ENCODE results near the gene VSTM4. TPM values are rescaled to one million over a fixed set of nuclear protein-coding genes. Genes with fewer than 3 reads are reported as not detected.

VSTM4 gene
- total RNA-seq, 1 experiment from 2014 or later = not detected

GRCh38 chr10:49109669-49110340 lies 5.5 kb downstream of the VSTM4 start:
- Histone ChIP-seq H4K20me1 (ENCODE audit: insufficient read depth) (no peaks in the 10 kb centered on the region), H3K36me3 (ENCODE audit: low read depth) (no peaks in the 10 kb centered on the region), H2AFZ (no peak overlapping the region), H3K27ac (no peak overlapping the region), H3K4me1 (replicated peaks; ENCODE audit: insufficient read depth) (no peaks in the 10 kb centered on the region), H3K4me3 (no peak overlapping the region), H3F3A (ENCODE audit: insufficient read depth, low read depth) (no peaks in the 10 kb centered on the region), H3K9me2 (ENCODE audit: insufficient read depth) (no peaks in the 10 kb centered on the region), H3K27me3 (ENCODE audit: insufficient read depth, low read depth) (peaks cover 53% of the 10 kb centered on the region), H3K9me3 (ENCODE audit: insufficient read depth, low read depth) (no peaks in the 10 kb centered on the region), H3K4me2 (no peak overlapping the region), H3K79me2 (ENCODE audit: low read depth) (no peaks in the 10 kb centered on the region)
- BruUV-seq (replicated peaks) = no TSS peak
- intact Hi-C loops (cut with micrococcal nuclease; ENCODE audit: unreplicated experiment) = no loop called here
- ChIA-PET CTCF (no interaction called here), POLR2A (ENCODE audit: unreplicated experiment) (no interaction called here)
- DNase-seq = peak in 1 of 2 experiments; percentile 10
- TF ChIP-seq, protein P1, sequence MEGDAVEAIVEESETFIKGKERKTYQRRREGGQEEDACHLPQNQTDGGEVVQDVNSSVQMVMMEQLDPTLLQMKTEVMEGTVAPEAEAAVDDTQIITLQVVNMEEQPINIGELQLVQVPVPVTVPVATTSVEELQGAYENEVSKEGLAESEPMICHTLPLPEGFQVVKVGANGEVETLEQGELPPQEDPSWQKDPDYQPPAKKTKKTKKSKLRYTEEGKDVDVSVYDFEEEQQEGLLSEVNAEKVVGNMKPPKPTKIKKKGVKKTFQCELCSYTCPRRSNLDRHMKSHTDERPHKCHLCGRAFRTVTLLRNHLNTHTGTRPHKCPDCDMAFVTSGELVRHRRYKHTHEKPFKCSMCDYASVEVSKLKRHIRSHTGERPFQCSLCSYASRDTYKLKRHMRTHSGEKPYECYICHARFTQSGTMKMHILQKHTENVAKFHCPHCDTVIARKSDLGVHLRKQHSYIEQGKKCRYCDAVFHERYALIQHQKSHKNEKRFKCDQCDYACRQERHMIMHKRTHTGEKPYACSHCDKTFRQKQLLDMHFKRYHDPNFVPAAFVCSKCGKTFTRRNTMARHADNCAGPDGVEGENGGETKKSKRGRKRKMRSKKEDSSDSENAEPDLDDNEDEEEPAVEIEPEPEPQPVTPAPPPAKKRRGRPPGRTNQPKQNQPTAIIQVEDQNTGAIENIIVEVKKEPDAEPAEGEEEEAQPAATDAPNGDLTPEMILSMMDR (conservative IDR thresholded peaks at IDR 0.05) = no peak
- TF ChIP-seq EZH2 (IDR thresholded peaks at IDR 0.05; ENCODE audit: low read depth) = no peak

GRCh38 chr10:49108656-49109055 lies 6.7 kb downstream of the VSTM4 start:
- Histone ChIP-seq H2AFZ (no peak overlapping the region), H3K9me3 (ENCODE audit: insufficient read depth, low read depth) (no peaks in the 10 kb centered on the region), H3K4me2 (no peak overlapping the region), H3K9me2 (ENCODE audit: insufficient read depth) (no peaks in the 10 kb centered on the region), H3K27ac (no peak overlapping the region), H3K79me2 (ENCODE audit: low read depth) (no peaks in the 10 kb centered on the region), H4K20me1 (ENCODE audit: insufficient read depth) (no peaks in the 10 kb centered on the region), H3K36me3 (ENCODE audit: low read depth) (no peaks in the 10 kb centered on the region), H3K27me3 (ENCODE audit: insufficient read depth, low read depth) (peaks cover 43% of the 10 kb centered on the region), H3K4me1 (replicated peaks; ENCODE audit: insufficient read depth) (no peaks in the 10 kb centered on the region), H3K4me3 (no peak overlapping the region), H3F3A (ENCODE audit: insufficient read depth, low read depth) (no peaks in the 10 kb centered on the region)
- TF ChIP-seq, protein P1 (conservative IDR thresholded peaks at IDR 0.05) = no peak
- TF ChIP-seq EZH2 (IDR thresholded peaks at IDR 0.05; ENCODE audit: low read depth) = no peak
- CTCF ChIA-PET = no interaction called here
- intact Hi-C loops (cut with micrococcal nuclease; ENCODE audit: unreplicated experiment) = no loop called here
- no TSS peak for BruUV-seq (replicated peaks)
- POLR2A ChIA-PET (ENCODE audit: unreplicated experiment) = no interaction called here
- peak in 1 of 2 experiments; percentile 2 for DNase-seq

DNA sequence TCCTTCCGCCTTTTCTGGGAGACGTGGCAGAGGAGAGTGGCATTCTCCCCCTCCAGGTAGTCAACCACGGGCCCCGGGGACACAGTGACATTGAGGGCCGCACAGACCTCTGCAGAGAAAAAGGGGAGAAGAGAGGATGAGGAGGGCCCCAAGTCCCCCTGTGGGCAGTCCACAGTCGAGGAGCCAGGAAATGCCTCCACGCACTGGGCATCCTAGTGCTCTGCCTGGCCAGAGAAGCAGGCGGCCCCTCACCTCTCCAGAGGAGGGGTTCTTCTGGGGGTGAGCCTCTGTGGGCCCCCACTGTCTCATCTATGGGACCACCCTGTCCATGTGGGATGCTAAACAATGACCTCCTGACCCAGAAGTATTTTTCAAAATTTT lies 7.4 kb downstream of the VSTM4 start:
- Histone ChIP-seq H3K4me2 (no peak overlapping the region), H4K20me1 (ENCODE audit: insufficient read depth) (no peaks in the 10 kb centered on the region), H3K4me1 (replicated peaks; ENCODE audit: insufficient read depth) (no peaks in the 10 kb centered on the region), H3K27ac (no peak overlapping the region), H3K79me2 (ENCODE audit: low read depth) (no peaks in the 10 kb centered on the region), H2AFZ (no peak overlapping the region), H3F3A (ENCODE audit: insufficient read depth, low read depth) (no peaks in the 10 kb centered on the region), H3K4me3 (no peak overlapping the region), H3K9me2 (ENCODE audit: insufficient read depth) (no peaks in the 10 kb centered on the region), H3K9me3 (ENCODE audit: insufficient read depth, low read depth) (no peaks in the 10 kb centered on the region), H3K27me3 (ENCODE audit: insufficient read depth, low read depth) (peaks cover 46% of the 10 kb centered on the region), H3K36me3 (ENCODE audit: low read depth) (no peaks in the 10 kb centered on the region)
- no peak for TF ChIP-seq EZH2 (IDR thresholded peaks at IDR 0.05; ENCODE audit: low read depth)
- TF ChIP-seq, protein P1 (conservative IDR thresholded peaks at IDR 0.05) = no peak
- POLR2A ChIA-PET (ENCODE audit: unreplicated experiment) = no interaction called here
- CTCF ChIA-PET = no interaction called here
- no TSS peak for BruUV-seq (replicated peaks)
- peak in 1 of 2 experiments; percentile 19 for DNase-seq
- intact Hi-C loops (cut with micrococcal nuclease; ENCODE audit: unreplicated experiment) = no loop called here

Measured in PC-9 (cell line).